Fibroblast of lung (primary cell): ENCODE measurements around the gene ZNF609. TPM values are rescaled to one million over a fixed set of nuclear protein-coding genes. Genes with fewer than 3 reads are reported as not detected.

Source experiments
- DNase-seq, 2 donors: peaks; one replicate each; pipeline versions ENCODE4 v3.0.0 to v3.0.0-alpha.2; 2010; ENCODE audit warnings: low read depth in 2 of 2
- H2AFZ ChIP-seq: 2 replicates; pipeline ENCODE4 v1.5.1; 2012; ENCODE audit warnings: low read length, control low read depth, inconsistent platforms
- H3K27ac ChIP-seq: 2 replicates; pipeline ENCODE4 v1.5.1; 2011; ENCODE audit warnings: low read length, control low read depth; ENCODE audit not compliant: insufficient read depth
- H3K27me3 ChIP-seq: 2 replicates; pipeline ENCODE4 v1.5.1; 2011; ENCODE audit warnings: mild to moderate bottlenecking, low read length; ENCODE audit not compliant: control insufficient read depth, insufficient read depth
- H3K36me3 ChIP-seq: 2 replicates; pipeline ENCODE4 v1.5.1; 2011; ENCODE audit warnings: low read length; ENCODE audit not compliant: control insufficient read depth, insufficient read depth
- H3K4me1 ChIP-seq: 2 replicates; pipeline ENCODE4 v1.5.1; 2011; ENCODE audit warnings: low read length; ENCODE audit not compliant: control insufficient read depth, insufficient read depth; ENCODE audit errors: extremely low read depth
- H3K4me2 ChIP-seq: 2 replicates; pipeline ENCODE4 v1.5.1; 2011; ENCODE audit warnings: low read length, control low read depth; ENCODE audit not compliant: insufficient read depth; ENCODE audit errors: extremely low read depth
- H3K4me3 ChIP-seq, 4 experiments: fragments of 200-600 bp in 1 of 4; sonication (generic) in 1 of 4; replicated peaks in 1 of 4; 2 replicates each; pipeline ENCODE4 v1.5.1; 2011 to 2016; ENCODE audit warnings: low read length in 4 of 4, low read depth in 3 of 4, mild to moderate bottlenecking in 3 of 4, control low read depth in 2 of 4, inconsistent platforms in 1 of 4, mixed read lengths in 1 of 4; ENCODE audit not compliant: insufficient read depth in 1 of 4; ENCODE audit errors: control extremely low read depth in 1 of 4
- H3K79me2 ChIP-seq: 2 replicates; pipeline ENCODE4 v1.5.1; 2012; ENCODE audit warnings: mild to moderate bottlenecking, low read length, inconsistent platforms; ENCODE audit not compliant: control insufficient read depth, insufficient read depth
- H3K9ac ChIP-seq: 2 replicates; pipeline ENCODE4 v1.5.1; 2011; ENCODE audit warnings: mild to moderate bottlenecking, low read length, control low read depth; ENCODE audit not compliant: insufficient read depth
- H3K9me3 ChIP-seq: 2 replicates; pipeline ENCODE4 v1.5.1; 2012; ENCODE audit warnings: low read depth, low read length; ENCODE audit not compliant: control insufficient read depth, insufficient read depth
- H4K20me1 ChIP-seq: 2 replicates; pipeline ENCODE4 v1.5.1; 2011; ENCODE audit warnings: low read length; ENCODE audit not compliant: control insufficient read depth, insufficient read depth; ENCODE audit errors: extremely low read depth
- EZH2 ChIP-seq: IDR thresholded peaks from 2 replicates; pipeline ENCODE4 v1.5.1; 2012; ENCODE audit warnings: low read length, control low read depth, mild to moderate bottlenecking; ENCODE audit errors: missing control alignments
- polyA plus RNA-seq, 2 donors: library from polyadenylated mRNA; depleted of rRNA in 1 of 2; stranded (reverse) in 1 of 2; unstranded in 1 of 2; fragments of >200 nt; gene quantifications; 2 replicates each; pipeline ENCODE4 v1.2.1, GENCODE V29; 2011 to 2012; ENCODE audit warnings: missing spikeins in 1 of 2
- total RNA-seq: library from RNA; depleted of rRNA; stranded (reverse); fragments of >200 nt; gene quantifications from 2 replicates; pipeline ENCODE4 v1.2.1, GENCODE V29; 2014
- TF ChIP-seq, protein P1 (sequence below), 2 donors: IDR thresholded peaks in 1 of 2; conservative IDR thresholded peaks in 1 of 2; 1 replicate in 1 of 2; 2 replicates in 1 of 2; pipeline ENCODE4 v1.5.1; 2011 to 2012; ENCODE audit warnings: low read length in 2 of 2, control low read depth in 1 of 2, inconsistent platforms in 1 of 2, low read depth in 1 of 2, mild to moderate bottlenecking in 1 of 2

Gene ZNF609
- total and polyA plus RNA-seq, 2 donors (not counting 1 experiment from before 2014, with no cell fraction given) = 10.8 to 14.7 TPM

DNA sequence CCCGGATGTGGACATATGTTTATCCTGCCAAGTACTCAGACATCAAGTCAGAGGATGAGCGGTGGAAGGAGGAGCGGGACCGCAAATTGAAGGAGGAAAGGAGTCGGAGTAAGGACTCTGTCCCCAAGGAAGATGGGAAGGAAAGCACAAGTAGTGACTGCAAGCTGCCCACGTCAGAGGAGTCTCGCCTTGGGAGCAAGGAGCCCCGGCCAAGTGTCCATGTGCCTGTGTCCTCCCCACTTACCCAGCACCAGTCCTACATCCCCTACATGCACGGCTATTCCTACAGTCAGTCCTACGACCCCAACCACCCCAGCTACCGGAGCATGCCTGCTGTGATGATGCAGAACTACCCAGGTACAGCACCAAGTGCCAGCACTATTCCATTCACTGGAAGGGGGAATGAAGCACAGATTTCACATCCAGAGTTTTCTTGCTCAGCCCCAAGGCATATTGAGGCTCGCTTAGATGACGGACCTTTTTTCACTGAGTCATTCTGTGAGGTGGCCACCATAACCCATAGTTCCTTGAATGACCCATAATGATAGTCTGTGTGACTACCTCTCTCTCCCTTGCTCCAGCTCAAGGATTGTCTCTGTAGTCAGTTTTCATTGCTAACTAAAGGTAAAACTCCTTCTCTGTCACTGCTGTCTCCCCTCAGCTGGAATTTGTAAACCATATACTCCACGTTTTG, 217.9 kb downstream of the ZNF609 start:
- Histone ChIP-seq H3K4me1 (no peaks in the 10 kb centered on the region), H3K9ac (no peak overlapping the region), H3K4me2 (no peak overlapping the region), H3K4me3 (no peak overlapping the region), H2AFZ (no peak overlapping the region), H3K79me2 (no peaks in the 10 kb centered on the region), H3K27ac (no peak overlapping the region), H3K27me3 (no peaks in the 10 kb centered on the region), H4K20me1 (no peaks in the 10 kb centered on the region), H3K36me3 (peaks cover 10% of the 10 kb centered on the region), H3K9me3 (no peaks in the 10 kb centered on the region)
- DNase-seq = no peak
- TF ChIP-seq, protein P1, sequence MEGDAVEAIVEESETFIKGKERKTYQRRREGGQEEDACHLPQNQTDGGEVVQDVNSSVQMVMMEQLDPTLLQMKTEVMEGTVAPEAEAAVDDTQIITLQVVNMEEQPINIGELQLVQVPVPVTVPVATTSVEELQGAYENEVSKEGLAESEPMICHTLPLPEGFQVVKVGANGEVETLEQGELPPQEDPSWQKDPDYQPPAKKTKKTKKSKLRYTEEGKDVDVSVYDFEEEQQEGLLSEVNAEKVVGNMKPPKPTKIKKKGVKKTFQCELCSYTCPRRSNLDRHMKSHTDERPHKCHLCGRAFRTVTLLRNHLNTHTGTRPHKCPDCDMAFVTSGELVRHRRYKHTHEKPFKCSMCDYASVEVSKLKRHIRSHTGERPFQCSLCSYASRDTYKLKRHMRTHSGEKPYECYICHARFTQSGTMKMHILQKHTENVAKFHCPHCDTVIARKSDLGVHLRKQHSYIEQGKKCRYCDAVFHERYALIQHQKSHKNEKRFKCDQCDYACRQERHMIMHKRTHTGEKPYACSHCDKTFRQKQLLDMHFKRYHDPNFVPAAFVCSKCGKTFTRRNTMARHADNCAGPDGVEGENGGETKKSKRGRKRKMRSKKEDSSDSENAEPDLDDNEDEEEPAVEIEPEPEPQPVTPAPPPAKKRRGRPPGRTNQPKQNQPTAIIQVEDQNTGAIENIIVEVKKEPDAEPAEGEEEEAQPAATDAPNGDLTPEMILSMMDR (conservative IDR thresholded peaks at IDR 0.05 in 1 of 2, IDR thresholded peaks at IDR 0.05 in 1 of 2; ENCODE audit: low read depth in 1 of 2, low read length in 2 of 2) = no peak
- no peak for TF ChIP-seq EZH2

GRCh38 chr15:64680097-64680496, 219.7 kb downstream of the ZNF609 start:
- H4K20me1 ChIP-seq = no peaks in the 10 kb centered on the region
- H3K4me3 ChIP-seq = no peak overlapping the region
- no peak for DNase-seq
- H3K9me3 ChIP-seq = no peaks in the 10 kb centered on the region
- H3K79me2 ChIP-seq = no peaks in the 10 kb centered on the region
- H3K4me1 ChIP-seq = no peaks in the 10 kb centered on the region
- no peak overlapping the region for H3K4me2 ChIP-seq
- peaks cover 10% of the 10 kb centered on the region for H3K36me3 ChIP-seq
- no peak overlapping the region for H3K27ac ChIP-seq
- H3K27me3 ChIP-seq = no peaks in the 10 kb centered on the region
- TF ChIP-seq, protein P1 (conservative IDR thresholded peaks at IDR 0.05 in 1 of 2, IDR thresholded peaks at IDR 0.05 in 1 of 2; ENCODE audit: low read depth in 1 of 2, low read length in 2 of 2) = no peak
- no peak for TF ChIP-seq EZH2
- no peak overlapping the region for H3K9ac ChIP-seq
- H2AFZ ChIP-seq = no peak overlapping the region

- no peaks in the 10 kb centered on the region for H3K79me2 ChIP-seq
- H3K36me3 ChIP-seq = peaks cover 10% of the 10 kb centered on the region
- TF ChIP-seq, protein P1 (conservative IDR thresholded peaks at IDR 0.05 in 1 of 2, IDR thresholded peaks at IDR 0.05 in 1 of 2; ENCODE audit: low read depth in 1 of 2, low read length in 2 of 2) = peak; percentile 65 to 68
- no peak for TF ChIP-seq EZH2
- no peak overlapping the region for H2AFZ ChIP-seq
- H3K4me3 ChIP-seq = no peak overlapping the region
- no peaks in the 10 kb centered on the region for H3K9me3 ChIP-seq
- H4K20me1 ChIP-seq = no peaks in the 10 kb centered on the region
- no peaks in the 10 kb centered on the region for H3K4me1 ChIP-seq
- H3K9ac ChIP-seq = no peak overlapping the region
- DNase-seq = peak; percentile 53 to 67
- no peaks in the 10 kb centered on the region for H3K27me3 ChIP-seq
- H3K27ac ChIP-seq = no peak overlapping the region
- no peak overlapping the region for H3K4me2 ChIP-seq
Observed at GRCh38 chr15:64681424-64682024, 221.1 kb downstream of the ZNF609 start.
